HCT116 (cell line): ENCODE results near the gene CPA5. TPM values are rescaled to one million over a fixed set of nuclear protein-coding genes. Genes with fewer than 3 reads are reported as not detected.

Experiments used
- ATAC-seq: fragments of 200-7000 bp; cut with Tn5 transposase; 2 replicates; pipeline ENCODE4 v1.9.1; 2020; ENCODE audit warnings: mild to moderate bottlenecking, moderate library complexity
- BruUV-seq: library from RNA; stranded (reverse); fragments of 400-500 nt; replicated peaks from 2 replicates; lab custom pipeline; 2021; lab: Mats Ljungman, UMichigan
- CTCF ChIA-PET: fragments of 300-600 bp; sonication (Branson Sonifier 250); formaldehyde crosslinking; loops from one replicate; lab custom pipeline; 2021; ENCODE audit warnings: antibody characterized with exemption; lab: Charles Lee
- POLR2A ChIA-PET: fragments of 300-600, 350-600 bp; sonication (Branson Sonifier 250); formaldehyde crosslinking; loops from one replicate; lab custom pipeline; 2021; ENCODE audit warnings: antibody characterized with exemption; lab: Charles Lee
- RAD21 ChIA-PET, 2 experiments: fragments of 300-600 bp; sonication (Branson Sonifier 250); formaldehyde crosslinking; loops; one replicate each; lab custom pipeline; 2023; ENCODE audit warnings: low total read pairs in 2 of 2; ENCODE audit not compliant: uncharacterized antibody in 2 of 2, unreplicated experiment in 2 of 2, low non-redundant PET in 1 of 2; lab: Charles Lee
- DNase-seq: peaks from one replicate; pipeline ENCODE4 v3.0.0-alpha.2; 2010; ENCODE audit warnings: low read depth, low spot score
- H2AFZ ChIP-seq: fragments of 200-600 bp; shearing (Covaris generic), sonication (generic); 2 replicates; pipeline ENCODE4 v1.6.1; 2017; ENCODE audit warnings: low read depth, mixed run types, mixed read lengths, antibody characterized with exemption, low read length; ENCODE audit not compliant: poor library complexity, severe bottlenecking
- H3K27ac ChIP-seq: 2 replicates; pipeline ENCODE4 v1.5.1; 2012; ENCODE audit warnings: low read depth, low read length
- H3K27me3 ChIP-seq: fragments of 200-600 bp; sonication (generic); 2 replicates; pipeline ENCODE4 v1.6.1; 2016; ENCODE audit warnings: mixed run types, low read length, mixed read lengths; ENCODE audit not compliant: insufficient read depth
- H3K36me3 ChIP-seq, 2 experiments: fragments of 200-500 bp in 1 of 2; fragments of 200-600 bp in 1 of 2; sonication (Bioruptor generic) in 1 of 2; sonication (generic) in 1 of 2; 2 replicates each; pipeline versions ENCODE4 v1.5.1 to v1.6.1; 2014 to 2016; ENCODE audit warnings: low read length in 2 of 2, inconsistent platforms in 1 of 2, mixed read lengths in 1 of 2, mixed run types in 1 of 2; ENCODE audit not compliant: insufficient read depth in 2 of 2, control insufficient read depth in 1 of 2
- H3K4me1 ChIP-seq, 2 experiments: fragments of 200-600 bp in 1 of 2; sonication (generic) in 1 of 2; 2 replicates each; pipeline versions ENCODE4 v1.5.1 to v1.6.1; 2012 to 2017; ENCODE audit warnings: low read length in 2 of 2, inconsistent platforms in 1 of 2, mild to moderate bottlenecking in 1 of 2, mixed read lengths in 1 of 2, mixed run types in 1 of 2, moderate library complexity in 1 of 2; ENCODE audit not compliant: insufficient read depth in 2 of 2, control insufficient read depth in 1 of 2
- H3K4me2 ChIP-seq: fragments of 200-600 bp; sonication (generic); 2 replicates; pipeline ENCODE4 v1.6.1; 2017; ENCODE audit warnings: mixed run types, low read length, mixed read lengths
- H3K4me3 ChIP-seq, 2 experiments: fragments of 200-600 bp in 1 of 2; sonication (generic) in 1 of 2; replicated peaks in 1 of 2; 2 replicates each; pipeline ENCODE4 v1.5.1; 2011 to 2016; ENCODE audit warnings: low read length in 2 of 2, control low read depth in 1 of 2, low read depth in 1 of 2, mild to moderate bottlenecking in 1 of 2, mixed read lengths in 1 of 2, mixed run types in 1 of 2
- H3K79me2 ChIP-seq: fragments of 200-600 bp; sonication (generic); 2 replicates; pipeline ENCODE4 v1.6.1; 2017; ENCODE audit warnings: mild to moderate bottlenecking, mixed run types, low read length, moderate library complexity, mixed read lengths; ENCODE audit not compliant: insufficient read depth
- H3K9ac ChIP-seq: fragments of 200-600 bp; sonication (generic); 2 replicates; pipeline ENCODE4 v1.6.1; 2016; ENCODE audit warnings: low read length, mixed read lengths
- H3K9me2 ChIP-seq: fragments of 200-600 bp; sonication (generic), shearing (Covaris generic); 2 replicates; pipeline ENCODE4 v1.6.1; 2017; ENCODE audit warnings: mixed run types, mild to moderate bottlenecking, moderate library complexity; ENCODE audit not compliant: insufficient read depth
- H3K9me3 ChIP-seq, 2 experiments: fragments of 200-500 bp in 1 of 2; fragments of 200-600 bp in 1 of 2; sonication (Bioruptor generic) in 1 of 2; sonication (generic) in 1 of 2; 2 replicates each; pipeline ENCODE4 v1.6.1; 2014 to 2017; ENCODE audit warnings: low read length in 2 of 2, mixed read lengths in 2 of 2, inconsistent platforms in 1 of 2, low read depth in 1 of 2, mild to moderate bottlenecking in 1 of 2, mixed run types in 1 of 2, moderate library complexity in 1 of 2; ENCODE audit not compliant: control insufficient read depth in 1 of 2, insufficient read depth in 1 of 2
- H4K20me1 ChIP-seq: fragments of 200-600 bp; sonication (generic), shearing (Covaris generic); 2 replicates; pipeline ENCODE4 v1.6.1; 2017; ENCODE audit warnings: mixed run types, mild to moderate bottlenecking, moderate library complexity; ENCODE audit not compliant: insufficient read depth
- ATF3 ChIP-seq: IDR thresholded peaks from 2 replicates; pipeline ENCODE4 v1.6.1; 2012
- CBX3 ChIP-seq: IDR thresholded peaks from 2 replicates; pipeline ENCODE4 v1.6.1; 2012; ENCODE audit warnings: low read depth
- CTCF ChIP-seq, 3 experiments: fragments of 200-600 bp in 1 of 3; sonication (generic) in 1 of 3; IDR thresholded peaks in 2 of 3; conservative IDR thresholded peaks in 1 of 3; 2 replicates each; pipeline ENCODE4 v1.5.1; 2012 to 2017; ENCODE audit warnings: low read depth in 2 of 3, low read length in 2 of 3, antibody characterized with exemption in 1 of 3, borderline replicate concordance in 1 of 3, control low read depth in 1 of 3, mild to moderate bottlenecking in 1 of 3, mixed read lengths in 1 of 3, mixed run types in 1 of 3, moderate library complexity in 1 of 3; ENCODE audit not compliant: insufficient read depth in 1 of 3
- EZH2 ChIP-seq: fragments of 200-600 bp; sonication (generic); IDR thresholded peaks from 2 replicates; pipeline ENCODE4 v1.6.1; 2017; ENCODE audit warnings: antibody characterized with exemption, mixed run types
- FOSL1 ChIP-seq: IDR thresholded peaks from 2 replicates; pipeline ENCODE4 v1.6.1; 2012; ENCODE audit warnings: low read depth
- JUND ChIP-seq: IDR thresholded peaks from 2 replicates; pipeline ENCODE4 v1.6.1; 2012
- MAX ChIP-seq: IDR thresholded peaks from 2 replicates; pipeline ENCODE4 v1.6.1; 2012
- POLR2A ChIP-seq: IDR thresholded peaks from 2 replicates; pipeline ENCODE4 v1.7.0; 2011; ENCODE audit warnings: borderline replicate concordance; ENCODE audit not compliant: insufficient read depth, insufficient read length; ENCODE audit errors: extremely low read depth
- POLR2AphosphoS5 ChIP-seq: IDR thresholded peaks from 2 replicates; pipeline ENCODE4 v1.6.1; 2011; ENCODE audit warnings: mild to moderate bottlenecking, low read depth, low read length, moderate library complexity
- RAD21 ChIP-seq: IDR thresholded peaks from 2 replicates; pipeline ENCODE4 v1.6.1; 2012; ENCODE audit warnings: low read depth, mild to moderate bottlenecking
- SIN3A ChIP-seq: IDR thresholded peaks from 2 replicates; pipeline ENCODE4 v1.6.1; 2012; ENCODE audit warnings: low read depth
- SRF ChIP-seq: IDR thresholded peaks from 2 replicates; pipeline ENCODE4 v1.6.1; 2012; ENCODE audit warnings: low read depth
- TCF7L2 ChIP-seq: IDR thresholded peaks from 2 replicates; pipeline ENCODE4 v1.7.0; 2011; ENCODE audit warnings: borderline replicate concordance, inconsistent platforms; ENCODE audit not compliant: insufficient read depth, insufficient read length; ENCODE audit errors: extremely low read depth
- YY1 ChIP-seq: IDR thresholded peaks from 2 replicates; pipeline ENCODE4 v1.6.1; 2011; ENCODE audit warnings: low read length, low read depth, moderate library complexity, mild to moderate bottlenecking; ENCODE audit not compliant: insufficient replicate concordance; ENCODE audit errors: extremely low read depth
- ZFX ChIP-seq: fragments of 450-650 bp; IDR thresholded peaks from 2 replicates; pipeline ENCODE4 v1.6.1; 2017
- ZNF274 ChIP-seq: fragments of 200-500 bp; sonication (Bioruptor generic); IDR thresholded peaks from 2 replicates; pipeline ENCODE4 v1.6.1; 2014; ENCODE audit warnings: mild to moderate bottlenecking, low read depth, low read length, inconsistent platforms
- intact Hi-C: fragments of 100-400 bp; cut with micrococcal nuclease; formaldehyde crosslinking; loops from 2 replicates; pipeline ENCODE4 v1.10.0; 2022
- total RNA-seq: library from RNA; stranded (reverse); gene quantifications from one replicate; pipeline ENCODE4 v1.2.1, GENCODE V29; 2021; ENCODE audit not compliant: unreplicated experiment

CPA5 gene
- total RNA-seq, 1 experiment from 2014 or later, result not detected

GRCh38 chr7:130299866-130300265, 44.8 kb upstream of the CPA5 start:
- ATAC-seq (no peak), DNase-seq (no peak)
- RAD21 ChIA-PET, result no interaction called here
- H3K4me3 ChIP-seq, result no peak overlapping the region
- no peaks in the 10 kb centered on the region for H3K79me2 ChIP-seq
- POLR2A ChIA-PET, result no interaction called here
- no peak overlapping the region for H2AFZ ChIP-seq
- H3K36me3 ChIP-seq, result peaks cover 0 to 33% of the 10 kb centered on the region in 2 experiments; a peak in 1 of 4 replicates
- H3K9ac ChIP-seq, result no peak overlapping the region
- peaks cover 0 to 5% of the 10 kb centered on the region in 2 experiments; a peak in 1 of 4 replicates for H3K4me1 ChIP-seq
- H3K4me2 ChIP-seq, result no peak overlapping the region
- no peaks in the 10 kb centered on the region for H3K9me2 ChIP-seq
- TF ChIP-seq POLR2A (no peak), FOSL1 (no peak), YY1 (no peak), ATF3 (no peak), SIN3A (no peak), JUND (no peak)
- intact Hi-C loops, result no loop called here
- no peaks in the 10 kb centered on the region for H3K9me3 ChIP-seq
- H4K20me1 ChIP-seq, result no peaks in the 10 kb centered on the region
- BruUV-seq, result no TSS peak
- H3K27ac ChIP-seq, result no peak overlapping the region
- H3K27me3 ChIP-seq, result no peaks in the 10 kb centered on the region
- CTCF ChIA-PET, result no interaction called here

GRCh38 chr7:130301501-130302020, 43.1 kb upstream of the CPA5 start:
- ATAC-seq (no peak), DNase-seq (no peak)
- H4K20me1 ChIP-seq, result no peaks in the 10 kb centered on the region
- H3K27me3 ChIP-seq, result no peaks in the 10 kb centered on the region
- H3K36me3 ChIP-seq, result peaks cover 0 to 42% of the 10 kb centered on the region in 2 experiments; a peak in 1 of 4 replicates
- H3K27ac ChIP-seq, result no peak overlapping the region
- no peak overlapping the region for H3K4me3 ChIP-seq
- ChIA-PET CTCF (no interaction called here), RAD21 (no interaction called here), POLR2A (interaction anchor here (3.4 kb wide), 1 partner anchor 8 kb away, joined by 15 read pairs; the partner anchor contains the start of gene CPA4)
- H3K79me2 ChIP-seq, result no peaks in the 10 kb centered on the region
- H3K4me2 ChIP-seq, result no peak overlapping the region
- TF ChIP-seq TCF7L2 (no peak), ZNF274 (no peak), SRF (no peak), POLR2A (no peak), RAD21 (no peak), MAX (no peak), ZFX (no peak), EZH2 (no peak), CTCF (IDR thresholded peaks at IDR 0.05 in 2 of 3, conservative IDR thresholded peaks at IDR 0.05 in 1 of 3; ENCODE audit: borderline replicate concordance in 1 of 3, insufficient read depth in 1 of 3, low read depth in 2 of 3, low read length in 2 of 3) (no peak), JUND (no peak), CBX3 (no peak), POLR2AphosphoS5 (no peak)
- no peak overlapping the region for H3K9ac ChIP-seq
- no peaks in the 10 kb centered on the region for H3K9me2 ChIP-seq
- no peak overlapping the region for H2AFZ ChIP-seq
- no peaks in the 10 kb centered on the region for H3K4me1 ChIP-seq
- intact Hi-C loops, result no loop called here
- BruUV-seq, result no TSS peak
- H3K9me3 ChIP-seq, result no peaks in the 10 kb centered on the region
